Measurements from ENCODE around the gene MYLK4.

MYLK4 gene

GRCh38 chr6:2624177-2624576 lies 126.5 kb downstream of the MYLK4 start:
- DNase-seq, result no peak

- DNase-seq, result no peak
Measured at GRCh38 chr6:2623295-2623694, 127.4 kb downstream of the MYLK4 start.

DNA sequence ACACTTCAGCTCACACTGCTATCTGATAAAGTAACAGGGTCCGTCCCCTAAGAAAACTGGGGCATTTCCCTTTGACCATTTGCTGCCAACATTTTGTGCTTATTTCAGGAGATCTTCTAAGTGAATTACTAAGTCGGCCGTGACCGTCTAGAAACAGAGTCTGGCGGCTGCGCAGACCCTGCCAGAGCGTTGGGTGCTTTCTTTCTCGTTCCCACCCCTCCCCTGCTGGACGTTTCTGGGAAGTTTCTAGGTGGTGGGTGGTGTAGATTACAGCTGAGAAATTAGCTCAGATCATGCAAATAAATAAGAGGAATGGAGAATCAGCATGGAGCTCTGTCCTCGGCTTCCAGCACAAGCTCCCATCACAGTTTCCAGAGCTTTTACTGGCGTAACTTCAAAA lies 128.1 kb downstream of the MYLK4 start:
- DNase-seq, result no peak

DNA sequence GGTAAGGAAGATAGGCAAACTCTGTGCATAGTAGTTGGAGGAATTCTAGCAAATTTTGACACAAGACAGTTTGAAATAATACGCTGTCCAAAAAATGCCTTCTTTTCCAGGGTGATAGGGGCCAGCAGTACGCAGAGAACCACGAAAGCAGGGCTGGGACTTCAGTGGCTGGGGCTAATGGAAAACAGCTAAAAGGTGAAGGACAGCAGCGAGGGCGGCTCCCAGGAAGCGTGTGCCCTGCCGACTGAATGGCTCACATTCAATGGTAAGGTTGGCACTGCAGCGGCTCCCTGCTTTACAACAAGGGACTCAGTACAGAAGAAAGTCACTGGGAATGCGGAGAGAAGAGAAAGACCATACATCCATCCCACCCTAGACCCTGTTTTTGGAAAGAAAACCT lies 131.1 kb downstream of the MYLK4 start:
- DNase-seq, result no peak

DNA sequence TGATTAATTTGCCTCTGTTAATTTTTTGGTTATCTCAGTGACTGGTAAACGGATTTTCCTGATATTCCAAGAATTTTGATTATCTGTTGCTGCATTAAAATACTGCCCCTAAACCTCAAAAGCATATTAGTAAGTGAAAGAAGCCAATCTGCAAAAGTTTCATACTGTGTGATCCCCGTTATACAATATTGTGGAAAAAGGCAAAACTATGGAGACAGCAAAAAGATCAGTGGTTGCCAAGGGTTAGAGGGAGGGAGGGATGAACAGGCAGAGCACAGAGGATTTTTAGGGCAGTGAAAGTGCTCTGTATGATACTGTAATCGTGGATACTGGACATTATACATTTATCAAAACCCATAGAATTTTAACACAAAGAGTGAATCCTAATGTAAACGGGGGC lies 133.0 kb downstream of the MYLK4 start:
- no peak for DNase-seq

DNA sequence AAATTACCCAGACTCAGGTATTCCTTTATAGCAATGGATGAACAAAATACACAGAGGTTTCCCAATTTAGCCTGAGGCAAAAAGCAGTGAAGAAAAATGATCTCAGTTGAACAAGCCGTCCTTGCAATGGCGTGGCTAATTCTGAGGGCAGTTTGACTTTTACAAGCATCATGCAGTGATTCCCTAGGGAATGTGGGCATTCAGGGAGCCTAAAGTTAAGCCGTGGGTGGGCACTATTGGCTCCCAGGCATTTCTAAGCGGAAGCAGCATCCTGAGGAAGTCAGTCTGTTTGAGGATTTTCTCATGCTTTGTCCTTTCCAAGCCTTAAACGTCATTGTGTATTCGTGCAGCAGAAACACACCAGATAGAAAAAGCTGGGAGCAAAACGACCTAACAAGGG lies 133.9 kb downstream of the MYLK4 start:
- no peak for DNase-seq

DNA sequence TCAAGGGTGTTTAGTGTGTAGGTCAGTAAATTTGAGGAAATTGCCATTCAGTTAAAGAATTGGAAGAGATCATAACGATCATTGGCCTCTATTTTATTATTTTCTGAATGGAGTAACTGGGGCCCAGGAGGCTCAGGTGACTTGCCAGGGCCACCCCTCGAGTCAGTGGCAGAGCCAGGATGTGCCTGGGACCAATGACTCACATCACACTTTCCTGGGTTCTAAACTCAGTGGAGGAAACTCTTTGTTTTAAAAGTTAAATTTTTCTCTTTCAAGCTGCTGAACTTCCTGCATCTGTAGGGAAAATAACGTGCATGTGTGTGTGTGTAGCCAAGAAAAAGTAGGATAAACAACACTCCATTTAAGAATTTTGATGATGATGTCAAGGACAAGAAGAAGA lies 135.5 kb downstream of the MYLK4 start:
- no peak for DNase-seq

DNA sequence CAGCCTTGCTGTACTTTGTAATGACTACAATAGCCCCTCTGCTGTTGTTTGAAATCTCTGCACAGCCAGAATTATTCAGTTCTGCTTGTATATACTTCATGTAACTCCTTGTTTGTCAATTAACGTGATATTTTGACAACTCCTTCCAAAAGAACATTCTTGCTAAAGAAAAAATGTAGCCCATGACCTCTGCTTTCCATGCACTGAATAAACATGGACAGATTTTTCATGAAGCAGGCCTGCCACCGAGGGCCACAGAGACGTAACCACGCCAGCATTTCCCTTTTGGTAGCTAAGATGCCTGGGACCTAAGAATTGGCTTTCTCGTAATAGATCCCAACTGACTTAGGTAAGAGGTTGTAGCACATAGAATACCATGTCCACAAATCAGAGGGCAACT lies 135.9 kb downstream of the MYLK4 start:
- DNase-seq, result no peak

DNA sequence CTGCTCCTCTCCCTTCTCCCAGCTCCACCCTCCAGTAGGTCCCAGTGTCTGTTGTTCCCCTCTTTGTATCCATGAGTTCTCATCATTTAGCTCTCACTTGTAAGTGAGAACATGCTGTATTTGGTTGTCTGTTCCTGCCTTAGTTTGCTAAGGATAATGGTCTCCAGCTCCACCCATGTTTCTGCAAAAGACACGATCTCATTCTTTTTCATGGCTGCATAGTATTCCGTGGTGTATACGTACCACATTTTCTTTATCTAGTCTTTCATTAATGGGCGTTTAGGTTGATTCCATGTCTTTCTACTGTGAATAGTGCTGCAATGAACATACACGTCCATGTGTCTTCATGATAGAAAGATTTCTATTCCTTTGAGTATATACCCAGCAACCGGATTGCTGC lies 136.6 kb downstream of the MYLK4 start:
- no peak for DNase-seq
